ENCODE data around the gene APBB2.

DNA sequence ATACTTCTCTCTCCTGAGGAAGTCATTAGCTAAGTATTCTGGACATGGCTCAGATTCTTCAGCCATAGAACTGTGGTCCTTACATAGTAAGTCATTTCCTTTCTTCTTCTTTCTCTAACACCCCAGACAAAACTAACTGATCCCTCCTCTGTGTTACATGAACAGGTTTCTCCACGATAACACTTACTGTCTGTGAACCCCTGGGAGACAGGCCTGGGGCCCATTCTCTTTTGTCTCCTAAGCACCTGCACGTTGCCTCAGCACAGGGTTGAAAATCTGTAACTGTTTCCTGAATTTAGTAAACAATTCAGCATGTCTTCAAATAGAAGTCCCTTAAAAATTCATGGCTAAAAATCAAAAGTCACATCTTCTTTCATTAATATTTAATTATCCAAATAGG lies 24.7 kb downstream of the APBB2 start:
- TF ChIP-seq, protein P1, sequence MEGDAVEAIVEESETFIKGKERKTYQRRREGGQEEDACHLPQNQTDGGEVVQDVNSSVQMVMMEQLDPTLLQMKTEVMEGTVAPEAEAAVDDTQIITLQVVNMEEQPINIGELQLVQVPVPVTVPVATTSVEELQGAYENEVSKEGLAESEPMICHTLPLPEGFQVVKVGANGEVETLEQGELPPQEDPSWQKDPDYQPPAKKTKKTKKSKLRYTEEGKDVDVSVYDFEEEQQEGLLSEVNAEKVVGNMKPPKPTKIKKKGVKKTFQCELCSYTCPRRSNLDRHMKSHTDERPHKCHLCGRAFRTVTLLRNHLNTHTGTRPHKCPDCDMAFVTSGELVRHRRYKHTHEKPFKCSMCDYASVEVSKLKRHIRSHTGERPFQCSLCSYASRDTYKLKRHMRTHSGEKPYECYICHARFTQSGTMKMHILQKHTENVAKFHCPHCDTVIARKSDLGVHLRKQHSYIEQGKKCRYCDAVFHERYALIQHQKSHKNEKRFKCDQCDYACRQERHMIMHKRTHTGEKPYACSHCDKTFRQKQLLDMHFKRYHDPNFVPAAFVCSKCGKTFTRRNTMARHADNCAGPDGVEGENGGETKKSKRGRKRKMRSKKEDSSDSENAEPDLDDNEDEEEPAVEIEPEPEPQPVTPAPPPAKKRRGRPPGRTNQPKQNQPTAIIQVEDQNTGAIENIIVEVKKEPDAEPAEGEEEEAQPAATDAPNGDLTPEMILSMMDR (IDR thresholded peaks at IDR 0.05), result no peak
- TF ChIP-seq POLR2A (IDR thresholded peaks at IDR 0.05) (no peak), POLR2AphosphoS5 (IDR thresholded peaks at IDR 0.05) (no peak), EP300 (IDR thresholded peaks at IDR 0.05) (no peak)
